Right lung (tissue), 5 donors: ENCODE results near the gene SLBP. TPM values are rescaled to one million over a fixed set of nuclear protein-coding genes. Genes with fewer than 3 reads are reported as not detected.
"Not testable (repeated sequence)": the region's sequence is repeated elsewhere in the genome, so short reads cannot be mapped to it uniquely, and the experiment has no call there.

Source experiments
- DNase-seq, 2 donors: peaks; one replicate each; pipeline ENCODE4 v3.0.0-alpha.2; 2013
- polyA plus RNA-seq, 5 donors: library from polyadenylated mRNA; unstranded; fragments of 120-200 nt; gene quantifications; one replicate each; pipeline versions ENCODE4 v1.2.1 to v1.2.3, GENCODE V29; 2013; ENCODE audit warnings: inconsistent platforms in 1 of 5, low replicate concordance in 1 of 5; ENCODE audit not compliant: insufficient read length in 5 of 5, insufficient read depth in 1 of 5

SLBP gene
- polyA plus RNA-seq, 5 donors, result 57.2 to 82.7 (median 68.3) TPM

GRCh38 chr4:1682860-1683259 is 29.3 kb downstream of the SLBP start:
- DNase-seq, result no peak

GRCh38 chr4:1678244-1678643 is 33.9 kb downstream of the SLBP start:
- DNase-seq, result no peak

- DNase-seq, result no peak
Observed at GRCh38 chr4:1676605-1677525, 35.3 kb downstream of the SLBP start.

GRCh38 chr4:1675802-1676137 is 36.3 kb downstream of the SLBP start:
- DNase-seq, result no peak

- no peak for DNase-seq
Observed at GRCh38 chr4:1675136-1675801, 36.9 kb downstream of the SLBP start.

- no peak for DNase-seq
Observed at GRCh38 chr4:1674682-1675081, 37.4 kb downstream of the SLBP start.

- no peak for DNase-seq
Observed at GRCh38 chr4:1673671-1674070, 38.4 kb downstream of the SLBP start.

GRCh38 chr4:1671011-1671410 is 41.1 kb downstream of the SLBP start:
- not testable (repeated sequence) for DNase-seq

- no peak for DNase-seq
Observed at GRCh38 chr4:1670279-1670678, 41.8 kb downstream of the SLBP start.

GRCh38 chr4:1669850-1670249 is 42.3 kb downstream of the SLBP start:
- DNase-seq, result no peak

- DNase-seq, result no peak
Observed at GRCh38 chr4:1669270-1669669, 42.8 kb downstream of the SLBP start.

GRCh38 chr4:1668488-1668840 is 43.7 kb downstream of the SLBP start:
- DNase-seq, result no peak

GRCh38 chr4:1667273-1667672 is 44.8 kb downstream of the SLBP start:
- DNase-seq, result no peak

- no peak for DNase-seq
Observed at GRCh38 chr4:1666391-1666790, 45.7 kb downstream of the SLBP start.

- DNase-seq, result no peak
Observed at GRCh38 chr4:1664141-1664540, 48.0 kb downstream of the SLBP start.

GRCh38 chr4:1663549-1663948 is 48.6 kb downstream of the SLBP start:
- DNase-seq, result no peak

GRCh38 chr4:1661695-1662094 is 50.4 kb downstream of the SLBP start:
- no peak for DNase-seq

GRCh38 chr4:1660948-1661677 is 51.0 kb downstream of the SLBP start:
- DNase-seq, result no peak

- no peak for DNase-seq
Observed at GRCh38 chr4:1659104-1660043, 52.7 kb downstream of the SLBP start.

- DNase-seq, result no peak
Observed at GRCh38 chr4:1658581-1658980, 53.5 kb downstream of the SLBP start.

GRCh38 chr4:1658146-1658545 is 54.0 kb downstream of the SLBP start:
- DNase-seq, result no peak

GRCh38 chr4:1656986-1657385 is 55.1 kb downstream of the SLBP start:
- no peak for DNase-seq
